Measurements from ENCODE around the gene CDK18.
"Not testable (repeated sequence)": the region's sequence is repeated elsewhere in the genome, so short reads cannot be mapped to it uniquely, and the experiment has no call there.

The CDK18 gene

GRCh38 chr1:205473475-205473874 is 31.0 kb upstream of the CDK18 start:
- peaks cover 20% of the 10 kb centered on the region for H3K4me1 ChIP-seq (ENCODE audit: control insufficient read depth, insufficient read depth, low read length)
- H3K9me3 ChIP-seq (ENCODE audit: control insufficient read depth, low read length): no peaks in the 10 kb centered on the region
- H3K9ac ChIP-seq (ENCODE audit: low read length): no peak overlapping the region
- no peaks in the 10 kb centered on the region for H3K27me3 ChIP-seq (ENCODE audit: control insufficient read depth, insufficient read depth, low read length)
- no peak overlapping the region for H3K4me3 ChIP-seq (ENCODE audit: low read length)
- H3K36me3 ChIP-seq (ENCODE audit: control insufficient read depth, insufficient read depth, low read length): no peaks in the 10 kb centered on the region

DNA sequence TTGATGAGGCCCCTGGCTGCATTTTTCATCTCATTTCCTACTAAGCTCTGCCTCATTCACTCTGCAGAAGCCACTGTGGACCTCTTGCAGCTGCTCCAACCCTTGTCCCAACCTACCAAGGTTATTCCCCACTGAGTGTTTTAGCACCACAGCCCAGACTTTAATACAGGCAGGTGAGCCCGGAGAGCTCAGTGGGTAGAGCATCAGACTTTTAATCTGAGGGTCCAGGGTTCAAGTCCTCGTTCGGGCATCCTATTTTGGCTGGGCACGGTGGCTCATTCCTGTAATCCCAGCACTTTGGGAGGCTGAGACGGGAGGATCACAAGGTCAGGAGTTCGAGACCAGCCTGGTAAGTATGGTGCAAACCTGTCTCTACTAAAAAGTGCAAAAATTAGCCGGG is 30.5 kb upstream of the CDK18 start:
- Histone ChIP-seq H3K9ac (ENCODE audit: low read length) (no peak overlapping the region), H3K4me1 (ENCODE audit: control insufficient read depth, insufficient read depth, low read length) (peaks cover 20% of the 10 kb centered on the region), H3K4me3 (ENCODE audit: low read length) (no peak overlapping the region), H3K9me3 (ENCODE audit: control insufficient read depth, low read length) (no peaks in the 10 kb centered on the region), H3K36me3 (ENCODE audit: control insufficient read depth, insufficient read depth, low read length) (no peaks in the 10 kb centered on the region), H3K27me3 (ENCODE audit: control insufficient read depth, insufficient read depth, low read length) (no peaks in the 10 kb centered on the region)

DNA sequence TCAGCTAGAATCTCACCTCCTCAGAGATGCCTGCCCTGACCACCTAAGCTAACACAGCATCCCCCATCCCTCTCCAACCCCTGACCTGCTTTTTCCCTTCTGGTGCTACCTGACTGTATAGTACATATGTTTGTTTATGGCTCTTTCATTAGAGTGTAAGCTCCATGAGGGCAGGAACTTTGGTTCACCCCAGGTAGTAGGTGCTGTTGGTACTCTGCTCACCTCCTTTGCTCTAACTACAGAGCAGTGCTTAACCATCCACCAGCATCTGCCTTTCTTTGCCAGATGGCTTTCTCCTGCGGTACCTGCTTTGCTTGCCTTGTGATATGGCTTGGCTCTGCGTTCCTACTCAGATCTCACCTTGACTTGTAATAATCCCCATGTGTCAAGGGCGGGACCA is 29.9 kb upstream of the CDK18 start:
- Histone ChIP-seq H3K27me3 (ENCODE audit: control insufficient read depth, insufficient read depth, low read length) (no peaks in the 10 kb centered on the region), H3K36me3 (ENCODE audit: control insufficient read depth, insufficient read depth, low read length) (no peaks in the 10 kb centered on the region), H3K4me3 (ENCODE audit: low read length) (no peak overlapping the region), H3K9me3 (ENCODE audit: control insufficient read depth, low read length) (no peaks in the 10 kb centered on the region), H3K9ac (ENCODE audit: low read length) (no peak overlapping the region), H3K4me1 (ENCODE audit: control insufficient read depth, insufficient read depth, low read length) (peaks cover 18% of the 10 kb centered on the region)

DNA sequence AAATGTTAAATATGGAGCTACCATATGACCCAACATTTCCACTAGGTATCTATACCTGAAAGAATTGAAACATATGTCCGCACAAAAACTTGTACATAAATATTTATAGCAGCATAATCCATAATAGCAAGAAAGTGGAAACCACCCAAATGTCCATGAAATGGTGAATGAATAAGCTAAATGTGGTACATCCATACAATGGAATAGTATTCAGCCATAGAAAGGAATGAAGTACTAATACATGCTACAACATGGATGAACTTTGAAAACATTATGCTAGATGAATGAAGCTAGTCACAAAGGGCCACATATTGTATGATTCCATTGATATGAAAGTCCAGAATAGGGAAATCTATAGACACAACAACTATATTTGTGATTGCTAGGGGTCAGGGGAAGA is 28.6 kb upstream of the CDK18 start:
- Histone ChIP-seq H3K4me3 (ENCODE audit: low read length) (no peak overlapping the region), H3K9me3 (ENCODE audit: control insufficient read depth, low read length) (no peaks in the 10 kb centered on the region), H3K27me3 (ENCODE audit: control insufficient read depth, insufficient read depth, low read length) (no peaks in the 10 kb centered on the region), H3K36me3 (ENCODE audit: control insufficient read depth, insufficient read depth, low read length) (no peaks in the 10 kb centered on the region), H3K9ac (ENCODE audit: low read length) (no peak overlapping the region), H3K4me1 (ENCODE audit: control insufficient read depth, insufficient read depth, low read length) (peaks cover 10% of the 10 kb centered on the region)

DNA sequence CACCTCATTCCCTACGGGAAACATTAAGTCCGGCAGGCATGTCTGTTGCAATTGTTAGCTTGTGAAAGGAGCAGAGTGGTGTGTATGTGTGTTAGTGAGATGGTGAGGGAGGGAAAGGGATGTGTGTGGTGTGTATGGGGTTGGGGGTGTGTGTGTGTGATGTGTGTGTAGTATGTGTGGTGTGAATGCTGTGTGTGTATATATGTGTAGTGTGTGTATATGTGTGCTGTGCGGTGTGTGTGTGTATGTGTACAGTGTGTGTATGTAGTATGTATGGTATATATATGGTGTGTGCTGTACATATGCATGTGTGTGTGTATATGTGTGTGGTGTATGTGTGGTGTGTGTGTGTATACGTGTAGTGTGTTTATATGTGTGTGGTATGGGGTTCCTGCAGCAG is 27.8 kb upstream of the CDK18 start:
- Histone ChIP-seq H3K27me3 (ENCODE audit: control insufficient read depth, insufficient read depth, low read length) (peaks cover 6% of the 10 kb centered on the region), H3K4me1 (ENCODE audit: control insufficient read depth, insufficient read depth, low read length) (peaks cover 10% of the 10 kb centered on the region), H3K36me3 (ENCODE audit: control insufficient read depth, insufficient read depth, low read length) (no peaks in the 10 kb centered on the region), H3K9ac (ENCODE audit: low read length) (no peak overlapping the region), H3K4me3 (ENCODE audit: low read length) (no peak overlapping the region), H3K9me3 (ENCODE audit: control insufficient read depth, low read length) (no peaks in the 10 kb centered on the region)

GRCh38 chr1:205477121-205477758 is 27.2 kb upstream of the CDK18 start:
- H3K4me1 ChIP-seq (ENCODE audit: control insufficient read depth, insufficient read depth, low read length): peaks cover 10% of the 10 kb centered on the region
- no peaks in the 10 kb centered on the region for H3K36me3 ChIP-seq (ENCODE audit: control insufficient read depth, insufficient read depth, low read length)
- H3K4me3 ChIP-seq (ENCODE audit: low read length): no peak overlapping the region
- H3K27me3 ChIP-seq (ENCODE audit: control insufficient read depth, insufficient read depth, low read length): peaks cover 12% of the 10 kb centered on the region
- H3K9ac ChIP-seq (ENCODE audit: low read length): peak overlapping the region; percentile 15
- H3K9me3 ChIP-seq (ENCODE audit: control insufficient read depth, low read length): no peaks in the 10 kb centered on the region

DNA sequence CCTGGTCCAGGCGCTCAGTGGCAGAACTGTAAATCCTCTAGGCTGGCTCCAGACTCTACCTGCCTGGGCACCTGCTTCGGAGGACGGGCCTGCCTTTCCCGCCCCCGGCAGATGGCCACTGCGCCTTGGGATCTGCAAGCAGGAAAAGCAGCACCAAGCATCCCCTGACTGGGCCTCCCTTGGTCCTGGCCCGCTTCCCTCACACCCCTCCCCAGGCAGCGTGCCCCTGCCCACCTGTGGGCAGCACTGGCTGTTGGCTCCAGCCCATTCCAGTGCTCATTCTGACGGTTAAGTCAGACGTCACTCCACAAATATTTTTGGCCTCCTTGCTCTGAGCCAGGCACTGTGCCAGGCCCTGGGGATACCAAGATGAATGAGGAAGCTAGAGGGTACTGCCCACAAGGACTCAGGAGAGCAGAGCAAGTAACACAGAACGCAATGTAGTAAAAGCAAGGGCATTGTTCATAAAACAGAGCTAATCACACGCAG is 26.7 kb upstream of the CDK18 start:
- no peaks in the 10 kb centered on the region for H3K9me3 ChIP-seq (ENCODE audit: control insufficient read depth, low read length)
- no peaks in the 10 kb centered on the region for H3K36me3 ChIP-seq (ENCODE audit: control insufficient read depth, insufficient read depth, low read length)
- H3K27me3 ChIP-seq (ENCODE audit: control insufficient read depth, insufficient read depth, low read length): peaks cover 14% of the 10 kb centered on the region
- no peak overlapping the region for H3K4me3 ChIP-seq (ENCODE audit: low read length)
- H3K9ac ChIP-seq (ENCODE audit: low read length): peak overlapping the region; percentile 15
- peaks cover 10% of the 10 kb centered on the region for H3K4me1 ChIP-seq (ENCODE audit: control insufficient read depth, insufficient read depth, low read length)

DNA sequence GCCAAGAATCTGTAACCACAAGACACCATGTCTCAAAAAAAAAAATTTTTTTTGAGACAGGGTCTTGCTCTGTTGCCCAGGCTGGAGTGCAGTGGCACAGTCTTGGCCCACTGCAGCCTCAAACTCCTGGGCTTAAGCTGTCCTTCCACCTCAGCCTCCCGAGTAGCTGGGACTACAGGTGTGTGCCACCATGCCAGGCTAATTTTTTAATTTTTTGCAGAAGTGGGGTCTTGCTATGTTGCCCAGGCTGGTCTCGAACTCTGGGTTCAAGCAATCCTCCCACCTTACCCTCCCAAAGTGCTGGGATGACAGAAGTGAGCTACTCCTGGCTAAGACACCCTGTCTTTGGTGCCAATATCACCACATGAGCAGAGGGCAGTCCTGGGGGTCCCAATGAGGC is 25.5 kb upstream of the CDK18 start:
- not testable (repeated sequence) for H3K9ac ChIP-seq (ENCODE audit: low read length); H3K36me3 ChIP-seq (ENCODE audit: control insufficient read depth, insufficient read depth, low read length); H3K4me3 ChIP-seq (ENCODE audit: low read length); H3K9me3 ChIP-seq (ENCODE audit: control insufficient read depth, low read length)
- peaks cover 10% of the 10 kb centered on the region for H3K4me1 ChIP-seq (ENCODE audit: control insufficient read depth, insufficient read depth, low read length)
- peaks cover 24% of the 10 kb centered on the region for H3K27me3 ChIP-seq (ENCODE audit: control insufficient read depth, insufficient read depth, low read length)

- Histone ChIP-seq H3K4me1 (ENCODE audit: control insufficient read depth, insufficient read depth, low read length) (peaks cover 14% of the 10 kb centered on the region), H3K9ac (ENCODE audit: low read length) (no peak overlapping the region), H3K27me3 (ENCODE audit: control insufficient read depth, insufficient read depth, low read length) (peaks cover 30% of the 10 kb centered on the region), H3K9me3 (ENCODE audit: control insufficient read depth, low read length) (no peaks in the 10 kb centered on the region), H3K4me3 (ENCODE audit: low read length) (no peak overlapping the region), H3K36me3 (ENCODE audit: control insufficient read depth, insufficient read depth, low read length) (no peaks in the 10 kb centered on the region)
Observed at GRCh38 chr1:205480349-205480985, 24.0 kb upstream of the CDK18 start.

GRCh38 chr1:205481218-205481617 is 23.3 kb upstream of the CDK18 start:
- Histone ChIP-seq H3K4me1 (ENCODE audit: control insufficient read depth, insufficient read depth, low read length) (peaks cover 14% of the 10 kb centered on the region), H3K4me3 (ENCODE audit: low read length) (no peak overlapping the region), H3K9ac (ENCODE audit: low read length) (no peak overlapping the region), H3K36me3 (ENCODE audit: control insufficient read depth, insufficient read depth, low read length) (no peaks in the 10 kb centered on the region), H3K27me3 (ENCODE audit: control insufficient read depth, insufficient read depth, low read length) (peaks cover 30% of the 10 kb centered on the region), H3K9me3 (ENCODE audit: control insufficient read depth, low read length) (no peaks in the 10 kb centered on the region)

DNA sequence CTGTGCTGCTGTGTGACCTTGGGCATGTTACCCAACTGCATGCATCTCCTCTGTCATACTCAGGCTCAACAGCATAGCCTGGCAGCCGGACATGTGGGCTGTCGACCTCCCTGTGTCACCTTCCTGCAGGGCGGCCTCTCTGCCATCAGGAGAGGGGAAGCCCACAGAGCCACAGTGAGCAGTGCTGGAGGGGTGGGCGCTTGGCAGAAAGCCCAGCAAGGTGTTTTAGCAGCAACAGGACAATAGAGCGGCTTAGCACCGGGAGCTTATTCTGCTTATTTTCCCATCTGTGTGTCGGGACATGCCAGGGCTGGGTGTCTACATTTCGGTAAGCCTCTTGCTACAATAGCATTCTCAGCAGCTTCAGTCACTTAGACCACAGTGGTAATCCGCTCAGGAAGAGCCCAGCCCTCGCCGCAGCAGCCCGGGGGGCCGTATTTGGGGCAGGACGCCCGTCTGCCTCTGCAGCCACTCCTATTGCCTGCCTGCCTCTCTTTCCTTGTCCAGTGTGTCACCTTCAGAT is 22.8 kb upstream of the CDK18 start:
- Histone ChIP-seq H3K9me3 (ENCODE audit: control insufficient read depth, low read length) (no peaks in the 10 kb centered on the region), H3K36me3 (ENCODE audit: control insufficient read depth, insufficient read depth, low read length) (no peaks in the 10 kb centered on the region), H3K4me1 (ENCODE audit: control insufficient read depth, insufficient read depth, low read length) (peaks cover 14% of the 10 kb centered on the region), H3K4me3 (ENCODE audit: low read length) (no peak overlapping the region), H3K27me3 (ENCODE audit: control insufficient read depth, insufficient read depth, low read length) (peaks cover 30% of the 10 kb centered on the region), H3K9ac (ENCODE audit: low read length) (no peak overlapping the region)

DNA sequence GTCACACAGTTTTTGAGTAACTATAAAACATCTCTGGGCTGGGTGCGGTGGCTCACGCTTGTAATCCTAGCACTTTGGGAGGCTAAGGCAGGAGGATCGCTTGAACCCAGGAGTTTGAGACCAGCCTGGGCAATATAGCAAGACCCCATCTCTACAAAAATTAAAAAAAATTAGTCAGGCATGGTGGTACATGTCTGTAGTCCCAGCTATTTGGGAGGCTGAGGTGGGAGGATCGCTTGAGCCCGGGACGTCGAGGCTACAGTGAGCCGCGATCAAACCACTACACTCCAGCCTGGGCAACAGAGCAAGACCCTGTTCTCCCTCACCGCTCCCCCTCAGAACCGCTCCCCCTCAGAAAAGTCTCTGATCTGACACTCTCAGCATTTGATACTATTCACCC is 21.9 kb upstream of the CDK18 start:
- not testable (repeated sequence) for H3K9me3 ChIP-seq (ENCODE audit: control insufficient read depth, low read length); H3K9ac ChIP-seq (ENCODE audit: low read length); H3K4me3 ChIP-seq (ENCODE audit: low read length); H3K36me3 ChIP-seq (ENCODE audit: control insufficient read depth, insufficient read depth, low read length)
- H3K27me3 ChIP-seq (ENCODE audit: control insufficient read depth, insufficient read depth, low read length): peaks cover 33% of the 10 kb centered on the region
- peaks cover 10% of the 10 kb centered on the region for H3K4me1 ChIP-seq (ENCODE audit: control insufficient read depth, insufficient read depth, low read length)

Data from mucosa of stomach (tissue), 1 donor.